HEK293 (cell line): ENCODE measurements around the gene FAM241A.

Experiments used
- CTCF ChIA-PET: fragments of 350-600 bp; formaldehyde crosslinking; extraction: SDS; loops from one replicate; lab custom pipeline; 2021; ENCODE audit warnings: antibody characterized with exemption; lab: Yijun Ruan, JAX
- POLR2A ChIA-PET: fragments of 300-600 bp; formaldehyde crosslinking; extraction: SDS; loops from one replicate; lab custom pipeline; 2020; ENCODE audit warnings: antibody characterized with exemption, inconsistent platforms; lab: Yijun Ruan, JAX
- H3K27ac ChIP-seq: fragments of 200-500 bp; sonication (Bioruptor generic); 2 replicates; pipeline ENCODE4 v1.5.1; 2014; ENCODE audit warnings: low read depth, low read length, control low read depth, inconsistent platforms; ENCODE audit errors: extremely low read depth
- H3K36me3 ChIP-seq, 2 experiments: fragments of 200-500 bp in 1 of 2; sonication (Bioruptor generic) in 1 of 2; 1 replicate in 1 of 2; 2 replicates in 1 of 2; pipeline ENCODE4 v1.5.1; 2014 to 2017; ENCODE audit warnings: inconsistent platforms in 2 of 2, low read length in 2 of 2; ENCODE audit not compliant: control insufficient read depth in 2 of 2, insufficient read depth in 1 of 2
- H3K4me1 ChIP-seq: fragments of 200-500 bp; sonication (Bioruptor generic); 2 replicates; pipeline ENCODE4 v1.5.1; 2014; ENCODE audit warnings: mild to moderate bottlenecking, low read length, inconsistent platforms; ENCODE audit not compliant: control insufficient read depth, insufficient read depth
- H3K4me3 ChIP-seq: 2 replicates; pipeline ENCODE4 v1.5.1; 2011; ENCODE audit warnings: low read depth, mild to moderate bottlenecking, control low read depth, low read length, moderate library complexity
- H3K9me3 ChIP-seq: fragments of 200-500 bp; sonication (Bioruptor generic); 2 replicates; pipeline ENCODE4 v1.5.1; 2014; ENCODE audit warnings: low read depth, low read length, inconsistent platforms; ENCODE audit not compliant: control insufficient read depth, insufficient read depth
- OVOL3 ChIP-seq: fragments of 450-650 bp; formaldehyde crosslinking; IDR thresholded peaks from 2 replicates; pipeline ENCODE4 v1.5.1; 2016; ENCODE audit warnings: missing biosample characterization, missing genetic modification characterization
- TCF7L2 ChIP-seq: IDR thresholded peaks from 2 replicates; pipeline ENCODE4 v1.6.1; 2011; ENCODE audit warnings: low read depth, mild to moderate bottlenecking, inconsistent platforms, low read length, moderate library complexity, borderline replicate concordance
- ZBTB26 ChIP-seq: fragments of 450-650 bp; formaldehyde crosslinking; optimal IDR thresholded peaks from 2 replicates; pipeline ENCODE3; 2016; ENCODE audit warnings: missing biosample characterization, mild to moderate bottlenecking, missing genetic modification characterization
- ZBTB7A ChIP-seq: fragments of 450-650 bp; formaldehyde crosslinking; IDR thresholded peaks from 2 replicates; pipeline ENCODE4 v1.5.1; 2016; ENCODE audit warnings: low read depth, missing biosample characterization, missing genetic modification characterization
- ZNF157 ChIP-seq: fragments of 450-650 bp; formaldehyde crosslinking; IDR thresholded peaks from 2 replicates; pipeline ENCODE4 v1.5.1; 2016; ENCODE audit warnings: missing biosample characterization, missing genetic modification characterization
- ZNF169 ChIP-seq: fragments of 450-650 bp; formaldehyde crosslinking; IDR thresholded peaks from 2 replicates; pipeline ENCODE4 v1.5.1; 2016; ENCODE audit warnings: missing biosample characterization, missing genetic modification characterization
- ZNF23 ChIP-seq: fragments of 450-650 bp; formaldehyde crosslinking; IDR thresholded peaks from 2 replicates; pipeline ENCODE4 v1.5.1; 2016; ENCODE audit warnings: missing biosample characterization, missing genetic modification characterization, borderline replicate concordance
- ZNF24 ChIP-seq: fragments of 450-650 bp; formaldehyde crosslinking; IDR thresholded peaks from 2 replicates; pipeline ENCODE4 v1.5.1; 2016; ENCODE audit warnings: missing biosample characterization, missing genetic modification characterization
- ZNF324 ChIP-seq: fragments of 450-650 bp; formaldehyde crosslinking; IDR thresholded peaks from 2 replicates; pipeline ENCODE4 v1.5.1; 2016; ENCODE audit warnings: missing biosample characterization, missing genetic modification characterization
- ZNF37A ChIP-seq: fragments of 450-650 bp; IDR thresholded peaks from 2 replicates; pipeline ENCODE4 v1.5.1; 2018; ENCODE audit warnings: missing biosample characterization, missing genetic modification characterization
- ZNF394 ChIP-seq: fragments of 450-650 bp; formaldehyde crosslinking; IDR thresholded peaks from 2 replicates; pipeline ENCODE4 v1.5.1; 2016; ENCODE audit warnings: missing biosample characterization, missing genetic modification characterization, mild to moderate bottlenecking, moderate library complexity, borderline replicate concordance
- ZNF398 ChIP-seq: fragments of 450-650 bp; formaldehyde crosslinking; IDR thresholded peaks from 2 replicates; pipeline ENCODE4 v1.5.1; 2017; ENCODE audit warnings: missing biosample characterization, missing genetic modification characterization
- ZNF416 ChIP-seq: fragments of 450-650 bp; formaldehyde crosslinking; IDR thresholded peaks from 2 replicates; pipeline ENCODE4 v1.5.1; 2016; ENCODE audit warnings: missing biosample characterization, missing genetic modification characterization
- ZNF473 ChIP-seq: fragments of 450-650 bp; formaldehyde crosslinking; IDR thresholded peaks from 2 replicates; pipeline ENCODE4 v1.5.1; 2017; ENCODE audit warnings: missing biosample characterization, missing genetic modification characterization
- ZNF571 ChIP-seq: fragments of 450-650 bp; formaldehyde crosslinking; IDR thresholded peaks from 2 replicates; pipeline ENCODE4 v1.5.0; 2017; ENCODE audit warnings: missing biosample characterization, missing genetic modification characterization
- ZNF585B ChIP-seq: fragments of 450-650 bp; formaldehyde crosslinking; IDR thresholded peaks from 2 replicates; pipeline ENCODE4 v1.5.1; 2016; ENCODE audit warnings: missing biosample characterization, missing genetic modification characterization
- ZNF658 ChIP-seq: fragments of 450-650 bp; formaldehyde crosslinking; IDR thresholded peaks from 2 replicates; pipeline ENCODE4; 2016; ENCODE audit warnings: missing biosample characterization, missing genetic modification characterization
- ZNF701 ChIP-seq: fragments of 450-650 bp; formaldehyde crosslinking; IDR thresholded peaks from 2 replicates; pipeline ENCODE4 v1.5.1; 2016; ENCODE audit warnings: missing biosample characterization, missing genetic modification characterization
- ZNF768 ChIP-seq: fragments of 450-650 bp; formaldehyde crosslinking; IDR thresholded peaks from 2 replicates; pipeline ENCODE4 v1.5.1; 2018; ENCODE audit warnings: missing biosample characterization, mild to moderate bottlenecking, missing genetic modification characterization
- ZSCAN23 ChIP-seq: fragments of 450-650 bp; formaldehyde crosslinking; IDR thresholded peaks from 2 replicates; pipeline ENCODE4 v1.5.1; 2016; ENCODE audit warnings: missing biosample characterization, missing genetic modification characterization
- TF ChIP-seq, protein P1 (sequence below): fragments of 450-650 bp; formaldehyde crosslinking; IDR thresholded peaks from 2 replicates; pipeline ENCODE4 v1.5.1; 2017; ENCODE audit warnings: missing biosample characterization, missing genetic modification characterization
- TF ChIP-seq, protein P2 (sequence below): fragments of 450-650 bp; formaldehyde crosslinking; IDR thresholded peaks from 2 replicates; pipeline ENCODE4 v1.5.1; 2016; ENCODE audit warnings: missing biosample characterization, missing genetic modification characterization

The FAM241A gene

DNA sequence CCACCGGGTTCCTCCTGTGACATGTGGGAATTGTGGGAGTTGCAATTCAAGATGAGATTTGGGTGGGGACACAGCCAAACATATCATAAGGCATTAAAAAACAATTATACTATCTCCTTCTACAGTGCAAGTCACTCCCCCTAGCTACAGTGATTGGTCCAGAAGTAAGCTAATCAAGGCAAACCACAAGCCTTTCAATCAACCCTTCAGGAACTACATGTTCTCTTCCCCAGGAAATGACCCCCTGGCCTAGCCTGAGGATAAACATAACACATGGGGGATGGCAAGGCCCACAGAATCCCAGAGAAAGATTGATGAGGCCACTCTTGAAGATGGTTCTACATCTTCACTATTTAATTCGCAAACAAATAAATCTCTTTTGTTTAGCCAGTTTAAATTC lies 25.2 kb upstream of the FAM241A start:
- Histone ChIP-seq H3K36me3 (no peaks in the 10 kb centered on the region), H3K4me3 (no peak overlapping the region), H3K9me3 (no peaks in the 10 kb centered on the region), H3K27ac (no peak overlapping the region), H3K4me1 (no peaks in the 10 kb centered on the region)
- CTCF ChIA-PET = no interaction called here
- TF ChIP-seq ZNF658 (tag by site-specific recombination) (no peak), ZNF324 (tag by site-specific recombination) (no peak), ZNF473 (tag by site-specific recombination) (no peak), ZBTB7A (tag by site-specific recombination) (no peak), ZNF157 (no peak), OVOL3 (tag by site-specific recombination) (no peak), ZNF768 (tag by site-specific recombination) (no peak), ZNF416 (no peak), ZNF585B (no peak), ZBTB26 (tag by site-specific recombination) (no peak), ZNF394 (tag by site-specific recombination) (no peak)
- POLR2A ChIA-PET = no interaction called here

GRCh38 chr4:112125416-112125815 lies 19.8 kb upstream of the FAM241A start:
- CTCF ChIA-PET = interaction anchor here (0.7 to 1.0 kb wide), 2 partner anchors 14 to 192 kb away, joined by 4 to 5 read pairs; no protein-coding TSS in a partner anchor
- H3K4me1 ChIP-seq = peaks cover 7% of the 10 kb centered on the region; the same call in 1 of the 2 replicates

DNA sequence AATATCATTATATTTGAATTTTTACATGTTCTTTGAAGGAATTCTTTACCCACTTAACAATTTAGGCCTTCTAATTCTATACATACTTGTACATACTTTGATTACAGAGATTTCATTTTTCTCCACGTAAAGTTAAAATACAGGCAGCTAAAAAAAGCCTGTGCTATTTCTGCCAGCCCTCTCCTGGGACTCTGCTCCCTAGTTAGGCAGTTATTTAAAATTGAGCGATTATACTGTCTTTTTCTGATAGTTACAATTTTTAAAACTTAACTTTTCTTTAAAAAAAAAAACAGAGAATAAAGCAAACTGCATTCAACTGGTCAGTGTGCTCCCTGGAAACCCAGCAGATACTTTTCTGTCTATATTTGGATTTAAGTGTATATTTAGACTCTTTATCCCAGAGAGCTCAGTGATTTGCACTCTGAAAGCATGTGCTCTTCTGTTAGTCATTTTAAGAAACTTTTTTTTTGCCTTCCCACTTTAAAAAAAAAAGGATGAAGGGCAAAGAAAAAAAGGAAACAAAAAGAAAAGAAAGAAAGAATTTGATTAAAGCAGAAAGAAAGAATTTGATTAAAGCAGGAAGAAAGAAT lies 18.1 kb upstream of the FAM241A start:
- H3K4me3 ChIP-seq = no peak overlapping the region
- no peaks in the 10 kb centered on the region for H3K9me3 ChIP-seq
- H3K27ac ChIP-seq = no peak overlapping the region
- peaks cover 7% of the 10 kb centered on the region; the same call in 1 of the 2 replicates for H3K4me1 ChIP-seq
- no peaks in the 10 kb centered on the region for H3K36me3 ChIP-seq
- ChIA-PET POLR2A (no interaction called here), CTCF (interaction anchor here (0.7 to 0.9 kb wide), 2 partner anchors 28 to 336 kb away, joined by 3 to 5 read pairs; no protein-coding TSS in a partner anchor)
- TF ChIP-seq ZNF324 (tag by site-specific recombination) = no peak
- TF ChIP-seq ZNF701 (tag by site-specific recombination) = no peak
- TF ChIP-seq ZNF398 (tag by site-specific recombination) = no peak
- no peak for TF ChIP-seq ZNF37A (tag by site-specific recombination)
- TF ChIP-seq ZNF169 (tag by site-specific recombination) = no peak
- TF ChIP-seq, protein P1, sequence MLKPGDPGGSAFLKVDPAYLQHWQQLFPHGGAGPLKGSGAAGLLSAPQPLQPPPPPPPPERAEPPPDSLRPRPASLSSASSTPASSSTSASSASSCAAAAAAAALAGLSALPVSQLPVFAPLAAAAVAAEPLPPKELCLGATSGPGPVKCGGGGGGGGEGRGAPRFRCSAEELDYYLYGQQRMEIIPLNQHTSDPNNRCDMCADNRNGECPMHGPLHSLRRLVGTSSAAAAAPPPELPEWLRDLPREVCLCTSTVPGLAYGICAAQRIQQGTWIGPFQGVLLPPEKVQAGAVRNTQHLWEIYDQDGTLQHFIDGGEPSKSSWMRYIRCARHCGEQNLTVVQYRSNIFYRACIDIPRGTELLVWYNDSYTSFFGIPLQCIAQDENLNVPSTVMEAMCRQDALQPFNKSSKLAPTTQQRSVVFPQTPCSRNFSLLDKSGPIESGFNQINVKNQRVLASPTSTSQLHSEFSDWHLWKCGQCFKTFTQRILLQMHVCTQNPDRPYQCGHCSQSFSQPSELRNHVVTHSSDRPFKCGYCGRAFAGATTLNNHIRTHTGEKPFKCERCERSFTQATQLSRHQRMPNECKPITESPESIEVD (tag by site-specific recombination) = no peak
- no peak for TF ChIP-seq TCF7L2

More at GRCh38 chr4:112125416-112125815, 19.8 kb upstream of the FAM241A start:
- Histone ChIP-seq H3K9me3 (no peaks in the 10 kb centered on the region), H3K27ac (no peak overlapping the region), H3K4me3 (no peak overlapping the region), H3K36me3 (no peaks in the 10 kb centered on the region)
- POLR2A ChIA-PET = interaction anchor here (0.6 kb wide), 1 partner anchor 345 kb away, joined by 4 read pairs; no protein-coding TSS in a partner anchor
- TF ChIP-seq ZSCAN23 (tag by site-specific recombination) = no peak
- TF ChIP-seq ZNF24 (tag by site-specific recombination) = no peak
- TF ChIP-seq, protein P2, sequence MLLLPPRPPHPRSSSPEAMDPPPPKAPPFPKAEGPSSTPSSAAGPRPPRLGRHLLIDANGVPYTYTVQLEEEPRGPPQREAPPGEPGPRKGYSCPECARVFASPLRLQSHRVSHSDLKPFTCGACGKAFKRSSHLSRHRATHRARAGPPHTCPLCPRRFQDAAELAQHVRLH (tag by site-specific recombination) = no peak
- TF ChIP-seq ZNF571 = no peak
- no peak for TF ChIP-seq ZNF23 (tag by site-specific recombination)
- TF ChIP-seq, all 188 proteins: peak for 0
